ENCODE results near the gene SYNPO2L. TPM values are rescaled to one million over a fixed set of nuclear protein-coding genes. Genes with fewer than 3 reads are reported as not detected.

SYNPO2L gene
- total and polyA plus RNA-seq, 2 donors (not counting 1 experiment from before 2014, with no cell fraction given) = 0.07 TPM; not detected in 1

DNA sequence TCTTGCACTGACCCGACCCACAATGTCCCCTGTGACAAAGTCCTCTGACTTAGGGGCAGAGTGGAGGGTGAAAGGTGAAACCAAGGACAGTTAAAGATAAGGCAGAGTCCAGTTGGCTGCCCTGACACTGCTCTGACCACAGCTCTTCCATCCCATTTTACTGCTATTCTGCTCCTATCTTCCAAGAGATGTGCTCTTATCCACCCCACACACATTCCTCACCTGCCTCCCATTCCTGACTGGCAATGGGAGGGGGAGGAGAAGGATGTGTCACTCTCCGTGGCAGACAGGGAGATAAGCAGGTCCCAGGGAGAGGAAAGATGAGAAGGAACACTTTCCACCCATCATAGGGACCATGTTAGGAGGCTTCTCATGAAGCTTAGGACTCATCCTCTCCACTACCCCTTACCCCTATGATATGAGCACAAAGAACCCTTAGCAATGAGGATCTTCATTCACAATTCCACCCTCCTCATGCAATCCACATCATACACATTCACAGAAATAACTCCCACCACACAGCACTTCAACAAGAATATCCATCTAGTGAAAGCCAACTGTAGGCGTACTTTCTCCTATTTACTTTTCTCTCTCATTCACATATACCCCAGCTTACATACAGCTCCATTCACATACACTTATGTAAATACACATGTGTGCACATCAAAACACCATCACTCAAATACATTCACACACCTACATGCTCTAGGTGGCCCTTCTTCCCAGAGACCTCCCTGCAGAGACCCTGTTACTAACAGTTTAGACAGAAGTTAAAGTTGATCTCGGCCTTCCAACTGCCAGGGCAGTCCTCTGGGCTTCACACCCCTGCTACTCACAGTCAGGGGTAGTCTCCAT lies 6.6 kb downstream of the SYNPO2L start:
- TF ChIP-seq EZH2 (IDR thresholded peaks at IDR 0.05; ENCODE audit: borderline replicate concordance, insufficient read depth, low read depth, low read length, poor library complexity, severe bottlenecking) = no peak
- TF ChIP-seq, protein P1, sequence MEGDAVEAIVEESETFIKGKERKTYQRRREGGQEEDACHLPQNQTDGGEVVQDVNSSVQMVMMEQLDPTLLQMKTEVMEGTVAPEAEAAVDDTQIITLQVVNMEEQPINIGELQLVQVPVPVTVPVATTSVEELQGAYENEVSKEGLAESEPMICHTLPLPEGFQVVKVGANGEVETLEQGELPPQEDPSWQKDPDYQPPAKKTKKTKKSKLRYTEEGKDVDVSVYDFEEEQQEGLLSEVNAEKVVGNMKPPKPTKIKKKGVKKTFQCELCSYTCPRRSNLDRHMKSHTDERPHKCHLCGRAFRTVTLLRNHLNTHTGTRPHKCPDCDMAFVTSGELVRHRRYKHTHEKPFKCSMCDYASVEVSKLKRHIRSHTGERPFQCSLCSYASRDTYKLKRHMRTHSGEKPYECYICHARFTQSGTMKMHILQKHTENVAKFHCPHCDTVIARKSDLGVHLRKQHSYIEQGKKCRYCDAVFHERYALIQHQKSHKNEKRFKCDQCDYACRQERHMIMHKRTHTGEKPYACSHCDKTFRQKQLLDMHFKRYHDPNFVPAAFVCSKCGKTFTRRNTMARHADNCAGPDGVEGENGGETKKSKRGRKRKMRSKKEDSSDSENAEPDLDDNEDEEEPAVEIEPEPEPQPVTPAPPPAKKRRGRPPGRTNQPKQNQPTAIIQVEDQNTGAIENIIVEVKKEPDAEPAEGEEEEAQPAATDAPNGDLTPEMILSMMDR (IDR thresholded peaks at IDR 0.05) = no peak
- DNase-seq (no peak), ATAC-seq (ENCODE audit: low read depth) (no peak)
- Mint-ChIP-seq H3K9me3 (ENCODE audit: insufficient read depth) (no peaks in the 10 kb centered on the region), H3K4me1 (peaks cover 27% of the 10 kb centered on the region), H3K27ac (no peak overlapping the region), H3K27me3 (peaks cover under 1% of the 10 kb centered on the region), H3K4me3 (peak overlapping the region; percentile 57)
- POLR2A ChIA-PET = no interaction called here
- 100% methylated on average over 1 of the region's 4 CpGs for WGBS (ENCODE audit: insufficient coverage)
- H3K27ac ChIP-seq (ENCODE audit: low read length in 2 of 2) = no peak overlapping the region
- peaks cover 0 to 10% (median 0%) of the 10 kb centered on the region in 4 experiments for H3K27me3 ChIP-seq (replicated peaks in 1 of 4; ENCODE audit: control extremely low read depth in 1 of 4, control insufficient read depth in 3 of 4, insufficient read depth in 4 of 4, low read length in 3 of 4)
- H3K36me3 ChIP-seq (replicated peaks in 1 of 2; ENCODE audit: control extremely low read depth in 1 of 2, control insufficient read depth in 1 of 2, extremely low read depth in 1 of 2, insufficient read depth in 2 of 2, low read length in 1 of 2) = no peaks in the 10 kb centered on the region
- no peak overlapping the region for H2AFZ ChIP-seq (ENCODE audit: insufficient read depth, low read depth, low read length, poor library complexity, severe bottlenecking)
- H3K9ac ChIP-seq (ENCODE audit: low read length) = no peak overlapping the region
- no peak overlapping the region for H3K4me2 ChIP-seq (replicated peaks; ENCODE audit: low read depth, low read length, poor library complexity, severe bottlenecking)
- H3K79me2 ChIP-seq (ENCODE audit: control insufficient read depth, insufficient read depth, low read length) = no peaks in the 10 kb centered on the region
- CTCF ChIA-PET = interaction anchor here (0.8 to 10.5 kb wide), 3 partner anchors 19 to 385 kb away, joined by 3 to 191 read pairs (median 4); no protein-coding TSS in a partner anchor
- H4K20me1 ChIP-seq (ENCODE audit: control insufficient read depth, insufficient read depth, low read length, poor library complexity, severe bottlenecking) = no peaks in the 10 kb centered on the region
- intact Hi-C loops (cut with micrococcal nuclease) = no loop called here
- peaks cover 7 to 17% of the 10 kb centered on the region in 2 donors for H3K4me1 ChIP-seq (ENCODE audit: control insufficient read depth in 2 of 2, insufficient read depth in 2 of 2, low read length in 2 of 2)
- H3K9me3 ChIP-seq (ENCODE audit: control extremely low read depth in 1 of 3, control insufficient read depth in 2 of 3, insufficient read depth in 1 of 3, low read length in 2 of 3) = no peaks in the 10 kb centered on the region
- H3K4me3 ChIP-seq (ENCODE audit: control extremely low read depth in 1 of 5, extremely low read depth in 1 of 5, insufficient read depth in 1 of 5, low read depth in 2 of 5, low read length in 4 of 5) = no peak overlapping the region
